HFF-Myc (cell line): ENCODE results near the gene MIS18A.

Source experiments
- DNase-seq: peaks from one replicate; pipeline ENCODE4 v3.0.0-alpha.2; 2011; ENCODE audit warnings: low read depth; ENCODE audit errors: extremely low read depth
- H3K4me3 ChIP-seq: replicated peaks from 2 replicates; pipeline ENCODE4 v1.5.1; 2011; ENCODE audit warnings: low read depth, mild to moderate bottlenecking, control low read depth, low read length
- CTCF ChIP-seq: IDR thresholded peaks from 2 replicates; pipeline ENCODE4 v1.5.1; 2012; ENCODE audit warnings: mild to moderate bottlenecking, low read depth, low read length, control low read depth; ENCODE audit errors: missing control alignments

MIS18A gene

GRCh38 chr21:32248571-32249461 lies 30.0 kb downstream of the MIS18A start:
- no peak for TF ChIP-seq CTCF
- no peak overlapping the region for H3K4me3 ChIP-seq
- DNase-seq = peak; percentile 16

GRCh38 chr21:32246571-32247140 lies 32.2 kb downstream of the MIS18A start:
- no peak for DNase-seq
- no peak for TF ChIP-seq CTCF
- H3K4me3 ChIP-seq = no peak overlapping the region

GRCh38 chr21:32245971-32246370 lies 32.9 kb downstream of the MIS18A start:
- H3K4me3 ChIP-seq = no peak overlapping the region
- no peak for TF ChIP-seq CTCF
- DNase-seq = no peak

GRCh38 chr21:32240851-32241687 lies 37.8 kb downstream of the MIS18A start:
- no peak overlapping the region for H3K4me3 ChIP-seq
- no peak for TF ChIP-seq CTCF
- no peak for DNase-seq

- H3K4me3 ChIP-seq = no peak overlapping the region
- no peak for DNase-seq
- TF ChIP-seq CTCF = no peak
Observed at GRCh38 chr21:32239551-32239950, 39.3 kb downstream of the MIS18A start.

- no peak for TF ChIP-seq CTCF
- no peak for DNase-seq
- no peak overlapping the region for H3K4me3 ChIP-seq
Observed at GRCh38 chr21:32238063-32238462, 40.8 kb downstream of the MIS18A start.
